Fibroblast of the aortic adventitia (primary cell): ENCODE results near the gene DUSP7. TPM values are rescaled to one million over a fixed set of nuclear protein-coding genes. Genes with fewer than 3 reads are reported as not detected.

ENCODE experiments used
- DNase-seq: peaks from one replicate; pipeline ENCODE4 v3.0.0-alpha.2; 2010; ENCODE audit warnings: low read depth
- H3K4me3 ChIP-seq: 2 replicates; pipeline ENCODE4 v1.5.1; 2011; ENCODE audit warnings: low read depth, mild to moderate bottlenecking, control low read depth, low read length, moderate library complexity
- CTCF ChIP-seq: IDR thresholded peaks from 2 replicates; pipeline ENCODE4 v1.5.1; 2011; ENCODE audit warnings: mild to moderate bottlenecking, low read length, control low read depth, inconsistent platforms; ENCODE audit not compliant: insufficient read depth
- total RNA-seq: library from RNA; depleted of rRNA; stranded (reverse); fragments of >200 nt; gene quantifications from 2 replicates; pipeline ENCODE4 v1.2.3, GENCODE V29; 2012; ENCODE audit warnings: low replicate concordance

Gene DUSP7
- total RNA-seq, 1 donor = 12.8 TPM

- H3K4me3 ChIP-seq = no peak overlapping the region
- no peak for TF ChIP-seq CTCF
- no peak for DNase-seq
Observed at GRCh38 chr3:52015438-52016228, 40.7 kb downstream of the DUSP7 start.

GRCh38 chr3:52014613-52015012 is 41.8 kb downstream of the DUSP7 start:
- peak; percentile 42 for TF ChIP-seq CTCF
- no peak overlapping the region for H3K4me3 ChIP-seq
- DNase-seq = no peak

GRCh38 chr3:52013802-52014598 is 42.4 kb downstream of the DUSP7 start:
- H3K4me3 ChIP-seq = no peak overlapping the region
- no peak for DNase-seq
- no peak for TF ChIP-seq CTCF

GRCh38 chr3:52012699-52013098 is 43.7 kb downstream of the DUSP7 start:
- TF ChIP-seq CTCF = no peak
- no peak for DNase-seq
- no peak overlapping the region for H3K4me3 ChIP-seq

GRCh38 chr3:52010431-52010830 is 45.9 kb downstream of the DUSP7 start:
- TF ChIP-seq CTCF = no peak
- DNase-seq = no peak
- H3K4me3 ChIP-seq = no peak overlapping the region

GRCh38 chr3:52007291-52007690 is 49.1 kb downstream of the DUSP7 start:
- TF ChIP-seq CTCF = no peak
- no peak for DNase-seq

GRCh38 chr3:52006820-52007133 is 49.6 kb downstream of the DUSP7 start:
- DNase-seq = no peak
- TF ChIP-seq CTCF = no peak
- H3K4me3 ChIP-seq = no peak overlapping the region

More at GRCh38 chr3:52007291-52007690, 49.1 kb downstream of the DUSP7 start:
- H3K4me3 ChIP-seq = no peak overlapping the region
